HFF-Myc (cell line): ENCODE data around the gene CNTROB.
"Not testable (repeated sequence)": the region's sequence is repeated elsewhere in the genome, so short reads cannot be mapped to it uniquely, and the experiment has no call there.

Source experiments
- DNase-seq: peaks from one replicate; pipeline ENCODE4 v3.0.0-alpha.2; 2011; ENCODE audit warnings: low read depth; ENCODE audit errors: extremely low read depth
- H3K4me3 ChIP-seq: replicated peaks from 2 replicates; pipeline ENCODE4 v1.5.1; 2011; ENCODE audit warnings: low read depth, mild to moderate bottlenecking, control low read depth, low read length
- TF ChIP-seq, protein P1 (sequence below): IDR thresholded peaks from 2 replicates; pipeline ENCODE4 v1.5.1; 2012; ENCODE audit warnings: mild to moderate bottlenecking, low read depth, low read length, control low read depth; ENCODE audit errors: missing control alignments

CNTROB gene

DNA sequence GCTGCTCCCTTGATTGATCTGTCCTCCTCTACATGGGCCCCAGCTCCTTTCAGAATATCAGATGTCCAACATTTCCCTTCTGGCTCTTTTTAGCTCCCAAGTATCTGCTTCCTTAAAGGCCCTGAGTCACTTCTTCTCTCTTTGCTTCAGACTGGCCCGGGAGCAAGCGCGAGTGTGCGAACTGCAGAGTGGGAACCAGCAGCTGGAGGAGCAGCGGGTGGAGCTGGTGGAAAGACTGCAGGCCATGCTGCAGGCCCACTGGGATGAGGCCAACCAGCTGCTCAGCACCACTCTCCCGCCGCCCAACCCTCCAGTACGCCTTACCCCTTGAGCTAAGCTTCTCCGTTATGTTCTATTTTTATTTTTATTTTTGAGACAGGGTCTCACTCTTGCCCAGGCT lies 12.3 kb downstream of the CNTROB start:
- DNase-seq = no peak
- no peak overlapping the region for H3K4me3 ChIP-seq
- TF ChIP-seq, protein P1, sequence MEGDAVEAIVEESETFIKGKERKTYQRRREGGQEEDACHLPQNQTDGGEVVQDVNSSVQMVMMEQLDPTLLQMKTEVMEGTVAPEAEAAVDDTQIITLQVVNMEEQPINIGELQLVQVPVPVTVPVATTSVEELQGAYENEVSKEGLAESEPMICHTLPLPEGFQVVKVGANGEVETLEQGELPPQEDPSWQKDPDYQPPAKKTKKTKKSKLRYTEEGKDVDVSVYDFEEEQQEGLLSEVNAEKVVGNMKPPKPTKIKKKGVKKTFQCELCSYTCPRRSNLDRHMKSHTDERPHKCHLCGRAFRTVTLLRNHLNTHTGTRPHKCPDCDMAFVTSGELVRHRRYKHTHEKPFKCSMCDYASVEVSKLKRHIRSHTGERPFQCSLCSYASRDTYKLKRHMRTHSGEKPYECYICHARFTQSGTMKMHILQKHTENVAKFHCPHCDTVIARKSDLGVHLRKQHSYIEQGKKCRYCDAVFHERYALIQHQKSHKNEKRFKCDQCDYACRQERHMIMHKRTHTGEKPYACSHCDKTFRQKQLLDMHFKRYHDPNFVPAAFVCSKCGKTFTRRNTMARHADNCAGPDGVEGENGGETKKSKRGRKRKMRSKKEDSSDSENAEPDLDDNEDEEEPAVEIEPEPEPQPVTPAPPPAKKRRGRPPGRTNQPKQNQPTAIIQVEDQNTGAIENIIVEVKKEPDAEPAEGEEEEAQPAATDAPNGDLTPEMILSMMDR = no peak

DNA sequence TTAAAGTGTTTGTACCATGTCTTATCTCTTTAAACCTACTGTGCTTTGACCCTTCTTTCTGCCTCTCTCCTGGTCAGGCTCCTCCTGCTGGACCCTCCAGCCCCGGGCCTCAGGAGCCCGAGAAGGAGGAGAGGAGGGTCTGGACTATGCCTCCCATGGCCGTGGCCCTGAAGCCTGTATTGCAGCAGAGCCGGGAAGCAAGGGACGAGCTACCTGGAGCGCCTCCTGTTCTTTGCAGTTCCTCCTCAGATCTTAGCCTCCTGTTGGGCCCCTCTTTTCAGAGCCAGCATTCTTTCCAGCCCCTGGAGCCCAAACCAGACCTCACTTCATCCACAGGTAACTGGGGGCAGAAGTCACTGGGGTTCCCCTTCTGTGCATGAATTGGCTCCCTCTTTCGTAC lies 13.6 kb downstream of the CNTROB start:
- TF ChIP-seq, protein P1 = no peak
- H3K4me3 ChIP-seq = no peak overlapping the region
- DNase-seq = no peak

- TF ChIP-seq, protein P1 = no peak
- no peak overlapping the region for H3K4me3 ChIP-seq
- no peak for DNase-seq
These were observed 14.4 kb downstream of the CNTROB start for GRCh38 chr17:7946441-7946840.

- DNase-seq = no peak
- no peak overlapping the region for H3K4me3 ChIP-seq
- TF ChIP-seq, protein P1 = no peak
These were observed 15.6 kb downstream of the CNTROB start for GRCh38 chr17:7947651-7948050.

DNA sequence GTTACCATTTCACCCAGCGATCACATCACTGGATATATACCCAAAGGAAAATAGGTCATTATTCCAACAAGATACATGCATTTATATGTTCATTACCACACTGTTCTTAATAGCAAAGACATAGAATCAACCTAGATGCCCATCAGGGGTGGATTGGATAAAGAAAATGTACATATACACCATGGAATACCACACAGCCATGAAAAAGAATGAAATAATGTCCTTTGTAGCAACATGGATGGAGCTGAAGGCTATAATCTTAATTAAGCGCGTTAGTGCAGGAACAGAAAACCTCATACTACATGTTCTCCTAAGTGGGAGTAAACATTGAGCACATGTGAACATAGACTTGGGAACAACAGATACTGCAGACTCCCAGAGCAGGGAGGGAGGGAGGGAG lies 18.6 kb downstream of the CNTROB start:
- no peak overlapping the region for H3K4me3 ChIP-seq
- TF ChIP-seq, protein P1 = no peak
- no peak for DNase-seq

DNA sequence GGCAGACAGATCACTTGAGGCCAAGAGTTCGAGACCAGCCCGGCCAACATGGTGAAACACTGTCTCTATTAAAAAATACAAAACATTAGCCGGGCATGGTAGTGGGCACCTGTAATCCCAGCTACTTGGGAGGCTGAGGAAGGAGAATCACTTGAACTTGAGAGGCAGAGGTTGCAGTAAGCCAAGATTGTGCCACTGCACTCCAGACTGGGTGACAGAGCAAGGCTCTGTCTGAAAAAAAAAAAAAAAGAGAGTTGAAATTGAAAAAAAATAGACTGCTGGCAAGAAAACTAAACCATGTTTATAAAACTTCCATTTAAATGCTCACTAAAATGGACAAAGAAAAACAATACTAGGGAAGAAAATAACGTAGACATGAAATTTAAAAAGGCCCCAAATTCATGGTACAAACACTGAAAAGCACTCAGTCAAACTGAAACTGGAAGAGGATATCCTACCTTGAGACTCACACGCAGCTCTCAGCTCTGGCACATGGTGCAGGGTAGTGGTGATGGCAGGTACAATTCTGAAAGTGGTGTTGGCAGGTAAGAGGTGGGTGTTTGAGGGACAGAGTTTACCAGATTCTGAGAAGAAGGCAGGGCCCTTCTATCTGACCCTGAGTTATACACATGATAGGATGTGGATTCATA lies 19.3 kb downstream of the CNTROB start:
- no peak for DNase-seq
- TF ChIP-seq, protein P1 = no peak

GRCh38 chr17:7953266-7953665 lies 21.3 kb downstream of the CNTROB start:
- H3K4me3 ChIP-seq, DNase-seq: not testable (repeated sequence)

More for the DNA sequence above, 19.3 kb downstream of the CNTROB start:
- H3K4me3 ChIP-seq = no peak overlapping the region
